Common myeloid progenitor, CD34-positive (primary cell): ENCODE results near the gene KLK15.
A peak's percentile ranks its signal among the peaks of the same experiment; 100 is the strongest.

ENCODE experiments used
- CTCF ChIA-PET: fragments of 350-600 bp; sonication (Branson Sonifier 250); formaldehyde crosslinking; loops from one replicate; lab custom pipeline; 2021; ENCODE audit warnings: antibody characterized with exemption; lab: Charles Lee
- POLR2A ChIA-PET: fragments of 350-600 bp; sonication (Branson Sonifier 250); formaldehyde crosslinking; loops from one replicate; lab custom pipeline; 2021; ENCODE audit warnings: antibody characterized with exemption; lab: Charles Lee
- DNase-seq, 3 donors: peaks; one replicate each; pipeline versions ENCODE4 v3.0.0 to v3.0.0-alpha.2; 2013
- H3K27ac ChIP-seq, 2 experiments: 1 replicate in 1 of 2; 2 replicates in 1 of 2; pipeline ENCODE4 v1.7.0; 2013; ENCODE audit warnings: inconsistent platforms in 2 of 2, low read length in 2 of 2, mild to moderate bottlenecking in 2 of 2, low read depth in 1 of 2, moderate library complexity in 1 of 2; ENCODE audit not compliant: severe bottlenecking in 2 of 2, insufficient read depth in 1 of 2, poor library complexity in 1 of 2
- H3K27me3 ChIP-seq, 5 experiments: replicated peaks in 2 of 5; 1 replicate in 3 of 5; 2 replicates in 2 of 5; pipeline versions ENCODE4 v1.6.1 to v1.7.0; 2013; ENCODE audit warnings: low read length in 4 of 5, mild to moderate bottlenecking in 2 of 5, moderate library complexity in 2 of 5, inconsistent platforms in 1 of 5; ENCODE audit not compliant: insufficient read depth in 5 of 5, control insufficient read depth in 4 of 5
- H3K36me3 ChIP-seq, 4 experiments: 1 replicate in 2 of 4; 2 replicates in 2 of 4; pipeline versions ENCODE4 v1.6.1 to v1.7.0; 2013; ENCODE audit warnings: low read length in 3 of 4, control low read depth in 1 of 4, mild to moderate bottlenecking in 1 of 4; ENCODE audit not compliant: control insufficient read depth in 4 of 4, insufficient read depth in 4 of 4
- H3K4me1 ChIP-seq, 4 experiments: 1 replicate in 3 of 4; 2 replicates in 1 of 4; pipeline versions ENCODE4 v1.6.1 to v1.7.1; 2013; ENCODE audit warnings: low read length in 3 of 4, mild to moderate bottlenecking in 3 of 4, control low read depth in 1 of 4, inconsistent platforms in 1 of 4, moderate library complexity in 1 of 4; ENCODE audit not compliant: control insufficient read depth in 4 of 4, insufficient read depth in 4 of 4; ENCODE audit errors: control extremely low read depth in 1 of 4
- H3K4me3 ChIP-seq, 7 experiments: 1 replicate in 4 of 7; 2 replicates in 3 of 7; pipeline versions ENCODE4 v1.5.1 to v1.7.0; 2013; ENCODE audit warnings: mild to moderate bottlenecking in 7 of 7, low read length in 6 of 7, moderate library complexity in 6 of 7, inconsistent platforms in 2 of 7, low read depth in 2 of 7, control low read depth in 1 of 7; ENCODE audit not compliant: insufficient read depth in 4 of 7, control insufficient read depth in 1 of 7; ENCODE audit errors: extremely low read depth in 1 of 7
- H3K9me3 ChIP-seq, 5 experiments: 1 replicate in 4 of 5; 2 replicates in 1 of 5; pipeline versions ENCODE4 v1.6.1 to v1.7.1; 2013; ENCODE audit warnings: low read length in 4 of 5, mild to moderate bottlenecking in 2 of 5, inconsistent platforms in 1 of 5, low read depth in 1 of 5, moderate library complexity in 1 of 5; ENCODE audit not compliant: control insufficient read depth in 4 of 5, insufficient read depth in 2 of 5; ENCODE audit errors: control extremely low read depth in 1 of 5
- WGBS: methylation state at CpG from one replicate; pipeline ENCODE4 v1.1.5; 2013; ENCODE audit not compliant: insufficient coverage; 5-methylcytosine and 5-hydroxymethylcytosine counted together

Gene KLK15

DNA sequence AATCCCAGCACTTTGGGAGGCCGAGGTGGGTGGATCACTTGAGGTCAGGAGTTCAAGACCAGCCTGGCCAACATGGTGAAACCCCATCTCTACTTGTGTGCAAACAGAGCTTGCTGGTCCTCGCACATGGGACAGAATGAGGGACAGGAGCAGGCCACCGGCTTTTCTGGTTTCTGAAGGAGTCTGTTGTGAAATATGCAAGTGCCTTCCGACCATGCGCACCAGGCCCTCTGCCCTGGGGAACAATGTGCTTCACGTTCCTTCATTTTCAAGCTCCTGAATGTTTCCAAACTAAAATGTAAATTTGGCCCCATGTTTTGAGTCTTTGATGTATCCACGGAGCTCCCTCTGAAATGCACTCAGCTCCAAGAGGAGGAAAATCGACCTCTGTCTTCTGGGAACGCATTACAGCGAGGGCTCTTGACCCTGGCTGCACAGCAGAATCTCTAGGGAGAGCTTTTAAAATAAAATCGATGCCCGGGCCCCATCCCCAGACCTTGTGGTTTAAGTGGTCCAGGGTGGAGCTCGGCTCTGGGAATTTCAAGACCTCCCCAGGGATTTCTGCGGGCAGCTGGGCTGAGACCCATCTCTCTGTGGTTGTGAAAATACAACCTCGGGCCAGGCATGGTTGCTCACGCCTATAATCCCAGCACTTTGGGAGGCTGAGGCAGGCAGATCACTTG lies 52.5 kb downstream of the KLK15 start:
- POLR2A ChIA-PET, result no interaction called here
- H3K27me3 ChIP-seq, result peaks cover 4 to 70% (median 22%) of the 10 kb centered on the region in 5 experiments
- no peak for DNase-seq
- 65% methylated on average over 12 of the region's 16 CpGs for WGBS
- CTCF ChIA-PET, result interaction anchor here (0.8 to 7.5 kb wide), 5 partner anchors 59 to 243 kb away, joined by 3 to 36 read pairs (median 10); partner anchors contain the start of gene CLEC11A
- peaks cover 0 to 10% (median 0%) of the 10 kb centered on the region in 5 experiments for H3K9me3 ChIP-seq
- H3K4me3 ChIP-seq, result no peak overlapping the region
- no peaks in the 10 kb centered on the region for H3K36me3 ChIP-seq
- peaks cover 0 to 13% (median 4%) of the 10 kb centered on the region in 4 experiments for H3K4me1 ChIP-seq
- no peak overlapping the region for H3K27ac ChIP-seq

DNA sequence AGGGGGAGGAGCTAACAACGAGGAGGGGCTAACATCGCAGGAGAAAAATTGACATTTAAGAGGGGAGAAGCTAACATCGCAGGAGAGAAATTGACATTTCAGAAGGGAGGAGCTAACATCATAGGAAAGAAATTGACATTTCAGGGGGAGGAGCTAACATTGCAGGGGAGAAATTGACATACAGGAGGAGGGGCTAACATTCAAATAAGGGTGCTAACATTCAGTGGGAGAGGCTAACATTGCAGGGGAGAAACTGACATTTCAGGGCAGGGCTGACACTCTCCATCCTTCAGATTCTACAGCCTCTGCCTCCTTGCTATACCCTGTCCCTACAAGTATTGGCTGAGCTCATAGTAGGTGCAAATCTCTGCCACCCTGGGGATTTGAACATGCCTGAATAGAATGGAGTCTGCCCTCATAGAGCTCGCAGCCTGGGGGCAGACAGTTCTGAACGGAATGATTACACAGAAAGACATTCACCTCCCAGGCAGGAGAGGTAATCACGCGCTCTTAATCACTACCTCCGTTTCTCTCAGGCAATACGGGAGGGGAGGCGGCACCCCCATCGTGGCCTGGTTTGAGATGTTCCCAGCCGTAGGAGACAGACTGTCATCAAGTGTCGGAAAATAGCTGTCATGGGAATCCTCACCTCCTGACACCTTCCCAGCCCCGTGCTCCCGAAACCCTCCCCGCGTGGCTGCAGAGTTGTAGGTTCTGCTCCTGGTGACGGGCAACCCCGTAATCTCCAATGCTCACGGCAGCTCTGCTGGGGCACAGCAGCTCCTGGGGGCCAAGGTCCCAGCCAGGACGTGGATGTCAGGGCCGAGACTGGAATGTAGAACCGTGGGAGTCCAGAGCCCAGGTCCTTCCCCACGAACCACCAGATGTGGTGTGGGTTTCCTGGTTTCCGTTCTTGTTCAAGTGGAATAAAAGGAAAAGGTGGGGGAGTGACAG lies 53.6 kb downstream of the KLK15 start:
- Histone ChIP-seq H3K27me3 (peaks cover 4 to 76% (median 27%) of the 10 kb centered on the region in 5 experiments), H3K4me1 (peaks cover 0 to 13% (median 4%) of the 10 kb centered on the region in 4 experiments), H3K27ac (no peak overlapping the region), H3K9me3 (peaks cover 0 to 10% (median 0%) of the 10 kb centered on the region in 5 experiments), H3K36me3 (no peaks in the 10 kb centered on the region), H3K4me3 (no peak overlapping the region)
- 44% methylated on average over 18 of the region's 25 CpGs for WGBS
- CTCF ChIA-PET, result interaction anchor here (0.9 to 7.5 kb wide), 6 partner anchors 15 to 242 kb away, joined by 4 to 36 read pairs (median 5); no protein-coding TSS in a partner anchor
- DNase-seq, result no peak
- POLR2A ChIA-PET, result no interaction called here

DNA sequence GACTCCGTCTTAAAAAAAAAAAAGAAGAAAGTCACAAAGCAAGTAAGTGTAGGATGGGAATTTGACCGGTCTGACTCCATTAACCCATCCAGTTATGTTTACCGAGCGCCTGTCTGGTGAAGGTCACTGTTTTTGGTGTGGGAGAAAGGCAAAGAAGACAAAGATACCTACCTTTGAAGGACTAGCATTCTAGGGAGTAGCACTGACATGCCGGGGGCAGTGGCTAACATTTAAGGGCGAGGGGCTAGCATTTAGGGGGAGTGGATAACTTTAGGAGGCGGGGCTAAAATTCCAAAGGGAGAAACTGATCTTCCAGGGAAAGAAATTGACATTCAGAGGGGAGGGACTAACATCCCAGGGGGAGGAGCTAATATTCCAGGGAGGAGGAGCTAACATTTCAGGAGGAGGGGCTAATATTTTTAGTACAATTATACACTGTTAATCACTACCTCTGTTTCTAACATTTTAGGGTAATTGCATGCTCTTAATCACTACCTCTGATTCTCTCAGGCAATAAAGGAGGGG lies 54.4 kb downstream of the KLK15 start:
- CTCF ChIA-PET, result interaction anchor here (0.9 to 7.5 kb wide), 5 partner anchors 16 to 109 kb away, joined by 4 to 36 read pairs (median 5); no protein-coding TSS in a partner anchor
- peaks cover 0 to 13% (median 4%) of the 10 kb centered on the region in 4 experiments for H3K4me1 ChIP-seq
- WGBS, result 61% methylated on average over 7 of the region's 7 CpGs
- H3K27me3 ChIP-seq, result peaks cover 4 to 82% (median 28%) of the 10 kb centered on the region in 5 experiments
- no peak overlapping the region for H3K27ac ChIP-seq
- no peak for DNase-seq
- POLR2A ChIA-PET, result no interaction called here
- H3K4me3 ChIP-seq, result no peak overlapping the region
- no peaks in the 10 kb centered on the region for H3K36me3 ChIP-seq
- H3K9me3 ChIP-seq, result peaks cover 0 to 10% (median 0%) of the 10 kb centered on the region in 5 experiments

DNA sequence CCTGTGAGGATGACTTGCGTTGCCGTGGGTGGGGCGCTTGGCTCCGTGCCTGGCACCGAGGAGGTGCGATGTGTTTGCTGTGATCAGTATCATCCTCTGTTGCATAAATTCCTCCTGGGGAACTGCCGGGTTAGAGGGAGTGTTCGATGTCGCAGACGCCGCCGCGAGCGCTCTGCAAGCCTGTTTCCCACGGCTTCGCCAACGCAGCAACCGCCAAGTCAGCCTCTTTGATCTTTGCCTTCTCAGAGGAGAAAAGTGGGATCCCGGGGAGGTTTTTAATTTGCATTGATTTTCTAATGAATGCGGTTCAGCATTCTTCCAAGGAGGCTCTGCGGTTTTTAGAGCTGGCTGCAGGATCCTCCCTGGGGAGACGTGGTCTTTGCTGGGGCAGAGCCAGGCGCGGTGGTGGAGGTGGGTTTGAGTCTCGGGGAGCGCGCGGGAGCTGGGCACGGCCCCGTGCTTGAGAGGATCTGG lies 55.5 kb downstream of the KLK15 start:
- POLR2A ChIA-PET, result interaction anchor here (1.0 kb wide), 1 partner anchor 54 kb away, joined by 3 read pairs; no protein-coding TSS in a partner anchor
- no peak overlapping the region for H3K4me3 ChIP-seq
- CTCF ChIA-PET, result interaction anchor here (0.7 to 7.5 kb wide), 6 partner anchors 53 to 305 kb away, joined by 3 to 36 read pairs (median 4); no protein-coding TSS in a partner anchor
- H3K27ac ChIP-seq, result no peak overlapping the region
- under 1% methylated on average over 22 of the region's 30 CpGs for WGBS
- DNase-seq, result peak; percentile 36 to 70 (median 56)
- no peaks in the 10 kb centered on the region for H3K36me3 ChIP-seq
- peaks cover 0 to 8% (median 3%) of the 10 kb centered on the region in 4 experiments for H3K4me1 ChIP-seq
- peaks cover 0 to 10% (median 0%) of the 10 kb centered on the region in 5 experiments for H3K9me3 ChIP-seq
- peaks cover 4 to 79% (median 29%) of the 10 kb centered on the region in 5 experiments for H3K27me3 ChIP-seq

DNA sequence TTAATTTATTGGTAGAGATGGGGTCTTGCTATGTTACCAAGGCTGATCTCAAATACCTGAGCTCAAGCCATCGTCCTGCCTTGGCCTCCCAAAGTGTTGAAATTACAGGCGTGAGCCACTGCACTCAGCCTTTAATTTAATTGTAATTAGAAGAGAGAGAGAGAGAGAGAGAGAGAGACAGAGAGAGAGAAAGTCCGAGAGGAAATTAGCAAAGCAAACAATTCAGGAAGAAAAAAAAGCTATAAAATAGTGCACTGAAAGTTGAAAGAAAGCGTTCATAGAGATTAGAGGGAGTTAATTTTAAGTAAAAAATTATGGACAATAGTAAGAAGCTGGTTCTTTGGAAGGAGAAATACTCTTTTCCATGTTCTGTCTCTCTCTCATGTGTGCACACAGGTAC lies 56.1 kb downstream of the KLK15 start:
- no peak overlapping the region for H3K27ac ChIP-seq
- peaks cover 0 to 12% (median 0%) of the 10 kb centered on the region in 5 experiments for H3K9me3 ChIP-seq
- H3K36me3 ChIP-seq, result no peaks in the 10 kb centered on the region
- peaks cover 0 to 8% (median 3%) of the 10 kb centered on the region in 4 experiments for H3K4me1 ChIP-seq
- no peak for DNase-seq
- no peak overlapping the region for H3K4me3 ChIP-seq
- peaks cover 4 to 74% (median 29%) of the 10 kb centered on the region in 5 experiments for H3K27me3 ChIP-seq
- ChIA-PET CTCF (interaction anchor here (0.7 to 7.5 kb wide), 7 partner anchors 44 to 305 kb away, joined by 3 to 36 read pairs (median 4); partner anchors contain the start of gene CLEC11A), POLR2A (interaction anchor here (1.0 kb wide), 1 partner anchor 53 kb away, joined by 3 read pairs; no protein-coding TSS in a partner anchor)
- 20% methylated on average over 1 of the region's 4 CpGs for WGBS

DNA sequence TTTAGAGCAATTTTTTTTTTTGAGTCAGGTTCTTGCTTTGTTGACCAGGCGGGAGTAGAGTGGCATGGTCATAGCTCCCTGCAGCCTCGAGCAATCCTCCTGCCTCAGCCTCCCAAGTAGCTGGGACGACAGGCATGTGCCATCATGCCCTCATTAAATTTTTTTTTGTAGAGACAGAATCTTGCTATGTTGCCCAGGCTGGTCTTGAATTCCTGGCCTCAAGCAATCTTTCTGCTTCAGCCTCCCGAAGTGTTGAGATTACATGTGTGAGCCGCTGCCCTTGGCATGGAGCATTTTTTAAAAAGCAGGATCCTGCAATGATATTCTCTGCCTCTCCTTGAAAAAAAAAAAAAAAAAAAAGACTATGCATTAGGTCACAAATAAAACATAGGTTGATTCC lies 57.2 kb downstream of the KLK15 start:
- CTCF ChIA-PET, result interaction anchor here (1.4 to 7.5 kb wide), 2 partner anchors 70 to 73 kb away, joined by 5 to 36 read pairs; no protein-coding TSS in a partner anchor
- Histone ChIP-seq H3K9me3 (peaks cover 0 to 12% (median 0%) of the 10 kb centered on the region in 5 experiments), H3K27ac (no peak overlapping the region), H3K36me3 (no peaks in the 10 kb centered on the region), H3K4me1 (peaks cover 0 to 8% (median 3%) of the 10 kb centered on the region in 4 experiments), H3K27me3 (peaks cover 4 to 64% (median 29%) of the 10 kb centered on the region in 5 experiments), H3K4me3 (no peak overlapping the region)
- 89% methylated on average over 4 of the region's 5 CpGs for WGBS
- POLR2A ChIA-PET, result no interaction called here
- no peak for DNase-seq
